ENCODE results near the gene RAD51D.

GRCh38 chr17:35087731-35088355 lies 31.8 kb downstream of the RAD51D start:
- TF ChIP-seq EZH2 (IDR thresholded peaks at IDR 0.05; ENCODE audit: low read length) (no peak), CTCF (optimal IDR thresholded peaks at IDR 0.05 in 1 of 3, IDR thresholded peaks at IDR 0.05 in 1 of 3, conservative IDR thresholded peaks at IDR 0.05 in 1 of 3; ENCODE audit: extremely low read depth in 1 of 3, insufficient read depth in 2 of 3, low read length in 3 of 3) (no peak)

Data from keratinocyte (primary cell).